HG03520 (cell line): ENCODE data around the gene DZIP1.
"Not testable (repeated sequence)": the region's sequence is repeated elsewhere in the genome, so short reads cannot be mapped to it uniquely, and the experiment has no call there.

Experiments used
- ATAC-seq: cut with Tn5 transposase; IDR thresholded peaks from one replicate; pipeline ENCODE4 v1.9.1; 2021; ENCODE audit warnings: mild to moderate bottlenecking, moderate library complexity; ENCODE audit not compliant: unreplicated experiment

Gene DZIP1

DNA sequence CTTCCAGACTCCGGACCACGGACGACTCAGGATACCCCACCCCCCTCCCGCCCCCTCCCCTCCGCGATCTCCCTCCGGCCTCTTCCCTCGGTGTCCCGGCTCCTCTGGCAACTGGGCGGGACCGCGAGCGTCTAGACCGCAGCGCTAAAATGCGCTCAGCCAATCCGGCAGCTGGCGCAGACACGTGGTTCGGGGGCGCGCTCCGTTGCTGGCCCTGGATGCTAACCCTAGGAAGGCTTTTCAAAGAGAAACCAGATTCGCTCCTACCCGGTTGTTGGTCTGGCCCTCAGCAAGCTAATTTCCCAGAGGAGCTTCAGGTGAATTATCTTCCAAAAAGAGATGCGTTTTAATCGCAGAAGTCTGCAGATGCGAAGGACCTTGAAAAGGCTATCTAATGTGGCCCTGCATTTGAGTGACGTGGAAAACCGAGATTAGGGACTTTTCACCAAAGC is at the start of gene DZIP1:
TSS of gene DZIP1 (minus strand) at position 106 of the 452 bp plus-strand sequence. CDS start 2,677 bp downstream, outside the sequence.
- peak; percentile 51 for ATAC-seq

DNA sequence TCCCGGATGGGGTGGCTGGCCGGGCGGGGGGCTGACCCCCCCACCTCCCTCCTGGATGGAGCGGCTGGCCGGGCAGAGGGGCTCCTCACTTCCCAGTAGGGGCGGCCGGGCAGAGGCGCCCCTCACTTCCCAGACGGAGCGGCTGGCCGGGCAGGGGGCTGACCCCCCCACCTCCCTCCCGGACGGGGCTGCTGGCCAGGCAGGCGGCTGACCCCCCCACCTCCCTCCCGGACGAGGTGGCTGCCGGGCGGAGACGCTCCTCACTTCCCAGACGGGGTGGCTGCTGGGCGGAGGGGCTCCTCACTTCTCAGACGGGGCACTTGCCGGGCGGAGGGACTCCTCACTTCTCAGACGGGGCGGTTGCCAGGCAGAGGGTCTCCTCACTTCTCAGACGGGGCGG is 46.5 kb upstream of the DZIP1 start:
- not testable (repeated sequence) for ATAC-seq

DNA sequence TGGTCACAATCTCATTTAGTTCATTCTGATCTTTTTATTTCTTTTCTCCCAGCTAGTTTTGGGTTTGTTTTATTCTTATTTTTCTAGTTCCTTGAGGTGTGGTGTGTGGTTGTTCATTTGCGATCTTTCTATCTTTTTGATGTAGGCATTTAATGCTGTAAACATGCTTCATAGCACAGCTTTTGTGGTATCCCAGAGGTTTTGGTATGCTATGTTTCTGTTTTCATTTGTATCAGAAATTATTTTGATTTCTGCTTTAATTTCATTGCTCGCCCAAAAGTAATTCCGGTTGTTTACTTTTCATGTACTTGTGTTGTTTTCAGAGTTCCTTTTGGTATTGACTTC is 45.0 kb upstream of the DZIP1 start:
- no peak for ATAC-seq

- not testable (repeated sequence) for ATAC-seq
Measured at GRCh38 chr13:95684960-95685359, 40.5 kb upstream of the DZIP1 start.

- no peak for ATAC-seq
Measured at GRCh38 chr13:95684418-95684817, 39.9 kb upstream of the DZIP1 start.

GRCh38 chr13:95679722-95680121 is 35.2 kb upstream of the DZIP1 start:
- ATAC-seq = no peak

DNA sequence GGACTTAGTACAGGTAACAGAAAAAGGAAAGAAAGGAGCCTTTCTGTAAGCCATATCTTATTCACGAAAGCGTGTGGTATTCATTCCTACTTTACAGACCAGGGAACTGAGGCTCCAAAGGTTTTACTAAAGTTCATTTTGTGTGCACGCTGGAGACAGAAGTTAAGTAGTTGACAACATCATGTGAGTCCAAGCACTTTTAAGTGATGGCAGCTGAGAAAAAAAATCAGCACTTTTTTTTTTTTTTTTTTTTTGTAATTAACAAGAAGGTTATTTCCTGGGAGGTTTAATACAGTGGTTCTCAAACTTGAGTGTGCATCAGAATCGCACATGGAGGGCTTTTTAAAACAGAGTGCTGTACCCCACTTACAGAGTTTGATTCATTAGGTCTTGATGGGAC is 34.5 kb upstream of the DZIP1 start:
- ATAC-seq = no peak

DNA sequence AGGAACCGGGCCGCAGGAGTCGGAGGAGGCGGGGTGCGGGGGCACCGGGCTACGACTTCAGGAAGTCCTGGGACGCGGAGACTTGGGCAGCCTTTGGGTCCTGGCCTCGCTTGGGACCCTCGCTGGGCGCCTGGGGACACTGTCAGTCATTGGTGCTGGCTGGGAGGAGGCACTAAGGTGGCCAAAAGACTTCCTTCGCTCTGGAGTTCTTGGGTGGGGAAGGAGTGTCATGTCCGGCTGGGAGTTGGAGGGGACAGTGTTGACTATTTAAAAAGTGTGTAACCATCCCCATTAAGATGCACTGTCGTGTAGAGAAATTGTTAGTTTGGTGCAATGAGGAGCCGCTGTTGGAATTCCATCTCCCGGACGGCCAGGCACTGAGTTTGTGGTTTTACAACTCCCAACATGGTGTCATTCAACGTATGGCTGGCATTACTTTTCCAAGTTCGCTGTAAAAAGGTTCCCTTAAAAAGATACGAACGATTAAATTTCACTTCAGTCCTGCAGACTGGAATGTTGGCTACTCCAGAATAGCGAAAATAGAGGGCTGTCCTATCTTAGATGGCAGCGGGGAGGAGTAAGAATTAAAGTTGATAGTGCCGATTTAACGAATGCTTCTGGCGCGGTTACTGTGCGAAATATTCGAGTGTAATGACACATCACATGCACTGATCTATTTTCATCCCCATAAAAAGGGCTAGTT is 33.2 kb upstream of the DZIP1 start:
- no peak for ATAC-seq

- peak; percentile 94 for ATAC-seq
Measured at GRCh38 chr13:95676762-95677563, 32.5 kb upstream of the DZIP1 start, which contains the start of gene DNAJC3. Gene DNAJC3, plus strand, starts transcription at chr13:95677139. Its CDS starts 117 bp downstream, at chr13:95677256.

DNA sequence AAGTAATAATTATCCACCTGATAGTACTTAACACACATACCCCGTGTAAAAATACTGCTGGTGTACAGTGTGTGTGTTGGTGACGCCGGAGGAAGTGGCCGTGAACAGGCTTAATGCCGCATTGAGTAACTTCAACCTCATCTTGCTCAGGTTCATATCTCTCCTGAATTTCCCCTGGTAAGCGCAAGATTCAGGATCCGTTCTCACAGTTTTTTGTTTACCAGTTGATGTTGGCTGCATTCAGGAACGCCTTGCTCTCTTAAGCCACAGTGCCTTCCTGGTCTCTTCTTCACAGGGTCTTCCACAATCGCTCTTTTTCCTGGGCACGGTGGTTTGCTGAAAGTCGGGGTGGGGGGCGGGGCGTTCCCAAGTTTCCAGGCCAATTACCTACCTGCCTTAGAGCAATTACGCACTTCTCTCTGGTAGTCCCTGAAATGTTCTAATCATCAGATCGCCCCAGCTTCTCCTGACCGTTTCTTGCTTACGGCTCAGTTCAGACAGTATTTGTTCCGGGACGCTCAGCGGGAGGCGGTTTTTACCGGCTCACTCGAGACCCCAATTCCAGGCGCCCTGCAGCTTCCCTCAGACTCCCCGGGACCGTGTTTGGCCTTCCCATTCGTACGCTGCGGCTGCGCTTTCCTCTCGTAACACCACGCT is 31.7 kb upstream of the DZIP1 start:
- ATAC-seq = peak; percentile 1

- no peak for ATAC-seq
Measured at GRCh38 chr13:95671597-95671996, 27.1 kb upstream of the DZIP1 start.

- ATAC-seq = not testable (repeated sequence)
Measured at GRCh38 chr13:95667235-95667634, 22.7 kb upstream of the DZIP1 start.

DNA sequence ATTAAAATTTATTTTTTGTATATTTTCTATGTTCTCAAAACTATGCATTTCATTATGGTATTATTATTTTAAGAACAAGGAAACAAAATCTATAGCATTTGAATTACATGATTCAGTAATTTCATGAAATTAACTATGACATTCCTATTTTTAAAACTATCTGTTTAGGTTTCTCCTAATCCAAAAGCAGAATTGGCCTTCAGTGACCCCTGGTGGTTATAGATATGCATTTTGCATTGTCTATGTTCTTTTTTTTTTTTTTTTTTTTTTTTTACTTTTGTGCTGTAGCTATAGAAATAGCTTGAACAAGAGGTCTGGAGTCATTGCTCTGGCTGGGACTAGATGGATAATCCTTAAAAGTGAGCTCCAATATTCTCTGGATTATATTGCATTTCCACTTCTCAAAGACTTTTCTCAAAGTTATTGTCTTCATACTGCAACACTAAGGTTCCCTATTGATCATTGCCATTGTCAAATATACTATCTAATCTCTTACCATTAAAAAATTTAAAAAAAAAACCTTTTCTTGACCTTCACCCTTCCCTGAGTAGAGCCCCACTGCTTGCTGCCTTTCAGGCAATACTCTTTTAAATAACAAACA is 16.6 kb upstream of the DZIP1 start:
- ATAC-seq = no peak

- ATAC-seq = no peak
Measured at GRCh38 chr13:95659500-95659899, 15.0 kb upstream of the DZIP1 start.

DNA sequence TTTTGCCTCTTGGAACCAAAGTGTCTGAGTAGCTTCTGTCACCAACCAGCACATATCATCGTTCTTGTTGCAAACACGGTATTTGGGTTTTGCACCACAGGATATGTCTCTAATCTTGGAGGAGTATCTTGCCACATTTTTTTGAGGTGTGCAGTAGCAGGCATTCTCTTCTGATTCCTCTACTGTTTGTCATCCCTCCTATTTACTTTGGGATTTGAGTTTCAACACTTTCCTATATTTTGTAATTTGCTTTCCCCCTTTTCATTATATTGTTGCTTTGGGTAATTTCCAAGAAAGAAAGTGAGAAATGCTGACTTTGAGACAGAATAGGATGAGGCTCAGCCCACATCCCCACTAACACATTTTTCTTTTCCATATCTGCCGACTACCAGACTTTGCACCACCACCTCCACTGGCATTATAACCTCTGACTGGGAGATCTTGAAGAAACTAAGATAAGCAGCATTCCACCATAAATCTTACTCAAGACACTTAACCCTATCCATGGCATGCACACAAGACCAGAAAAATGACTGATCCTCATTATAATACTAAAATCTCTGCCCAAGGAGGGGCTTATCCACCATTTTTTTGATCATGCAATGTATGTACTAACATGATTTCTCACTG is 12.0 kb upstream of the DZIP1 start:
- ATAC-seq = no peak

- ATAC-seq = no peak
Measured at GRCh38 chr13:95652821-95653220, 8.3 kb upstream of the DZIP1 start.

GRCh38 chr13:95652244-95652764 is 7.8 kb upstream of the DZIP1 start:
- no peak for ATAC-seq

- ATAC-seq = no peak
Measured at GRCh38 chr13:95650696-95651095, 6.2 kb upstream of the DZIP1 start.

GRCh38 chr13:95647321-95647720 is 2.8 kb upstream of the DZIP1 start:
- ATAC-seq = no peak

- peak; percentile 44 for ATAC-seq
Measured at GRCh38 chr13:95643936-95644598, 439 bp downstream of the DZIP1 start.
